HG02763 (cell line): ENCODE measurements around the gene ADSS1.

Experiments
- ATAC-seq: cut with Tn5 transposase; IDR thresholded peaks from one replicate; pipeline ENCODE4 v1.9.1; 2021; ENCODE audit warnings: mild to moderate bottlenecking, moderate library complexity; ENCODE audit not compliant: unreplicated experiment

The ADSS1 gene

GRCh38 chr14:104723651-104724406 is at the start of gene ADSS1:
ADSS1 (plus strand) TSS chr14:104724229; CDS start chr14:104724271, 42 bp downstream.
- no peak for ATAC-seq

GRCh38 chr14:104675447-104675846 is 48.6 kb upstream of the ADSS1 start:
- ATAC-seq = no peak

DNA sequence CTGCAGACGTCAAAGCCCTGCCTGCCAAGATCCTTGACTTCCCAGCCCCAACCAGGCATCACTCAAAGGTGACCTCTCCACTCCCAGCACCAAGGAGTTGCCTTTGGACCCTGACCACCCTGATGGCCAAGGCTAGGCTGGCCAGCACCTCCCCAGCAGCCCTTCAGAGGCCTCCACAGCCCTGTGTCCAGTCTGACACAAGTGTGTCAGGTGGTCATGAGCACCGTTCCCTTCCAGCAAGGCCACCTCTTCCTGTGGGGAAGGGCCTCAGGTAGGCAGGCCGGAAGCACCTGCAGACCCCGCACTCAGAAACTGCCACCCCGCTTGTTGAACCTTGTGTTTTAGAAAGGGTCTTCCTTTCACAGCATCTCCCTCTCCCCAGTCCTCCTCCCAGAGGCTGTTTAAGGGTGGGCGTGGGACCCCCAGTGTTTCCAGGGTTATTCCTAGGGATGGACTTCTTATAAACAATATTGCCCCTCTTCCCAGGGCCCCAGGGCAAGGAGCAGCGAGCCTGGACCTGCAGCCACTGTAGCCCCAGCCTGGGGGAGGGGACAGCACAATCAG is 47.8 kb upstream of the ADSS1 start:
- no peak for ATAC-seq

GRCh38 chr14:104676694-104677511 is 47.1 kb upstream of the ADSS1 start:
- peak; percentile 19 for ATAC-seq

GRCh38 chr14:104677512-104678332 is 46.3 kb upstream of the ADSS1 start:
- ATAC-seq = peak; percentile 34

DNA sequence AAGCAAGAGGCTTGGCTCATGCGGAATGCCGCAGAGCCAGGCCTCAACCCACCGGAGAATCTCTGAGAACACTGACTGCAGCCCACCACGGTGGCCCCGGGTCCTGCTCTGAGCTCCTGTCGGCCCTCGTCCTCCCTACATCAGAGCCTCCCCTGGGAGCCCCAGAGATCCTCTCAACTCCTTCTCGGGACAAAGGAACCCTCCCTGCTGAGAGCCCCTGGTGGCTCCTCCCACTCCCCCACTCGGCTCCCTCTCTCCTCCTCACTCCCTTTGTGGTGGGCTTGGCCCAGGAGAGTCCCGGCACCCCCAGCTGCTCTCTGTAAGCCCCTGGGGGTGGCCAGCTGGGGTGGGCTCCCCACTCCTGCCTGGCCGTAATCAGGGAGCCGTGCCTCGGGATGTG is 45.7 kb upstream of the ADSS1 start:
- ATAC-seq = peak; percentile 3

DNA sequence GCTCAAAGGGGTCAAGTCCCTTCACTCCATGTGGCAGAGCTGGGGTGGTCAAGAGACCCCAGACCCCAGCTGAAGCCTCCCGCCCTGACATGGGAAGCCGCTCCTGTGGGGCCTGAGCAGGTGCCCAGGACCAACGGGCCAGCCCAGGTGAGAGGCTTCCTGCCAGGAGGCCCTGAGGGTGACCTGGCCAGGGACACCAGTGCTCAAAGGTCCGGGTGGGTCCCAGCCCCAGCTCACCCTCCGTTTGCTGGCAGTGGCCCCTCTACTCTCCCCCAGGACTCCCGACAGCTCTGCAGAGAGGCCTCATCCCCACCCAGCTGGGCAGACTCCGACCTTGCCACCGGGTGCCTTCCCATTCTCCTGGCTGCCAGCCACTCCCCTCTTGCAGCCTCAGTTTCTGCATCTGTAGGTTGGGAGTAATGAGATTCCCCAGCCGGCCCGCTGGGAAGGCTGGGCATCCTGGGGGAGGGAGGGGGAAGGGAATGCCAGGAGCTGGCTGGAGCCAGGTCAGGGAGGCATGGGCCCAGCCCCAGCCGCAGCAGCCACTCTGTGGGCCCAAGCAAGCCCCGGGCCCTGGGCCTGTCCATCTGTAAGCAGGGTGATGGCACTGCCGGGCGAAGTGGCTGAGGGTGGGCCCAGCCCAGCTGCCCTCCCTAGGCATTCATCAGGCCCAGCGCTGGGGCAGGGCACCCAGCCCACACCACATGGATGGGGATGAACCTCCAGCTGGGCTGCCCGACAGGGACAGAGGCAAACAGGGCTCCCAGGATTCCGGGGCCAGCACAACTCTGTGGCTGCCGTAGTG is 44.9 kb upstream of the ADSS1 start:
- no peak for ATAC-seq

- no peak for ATAC-seq
These were observed 43.8 kb upstream of the ADSS1 start for GRCh38 chr14:104680056-104680805.

DNA sequence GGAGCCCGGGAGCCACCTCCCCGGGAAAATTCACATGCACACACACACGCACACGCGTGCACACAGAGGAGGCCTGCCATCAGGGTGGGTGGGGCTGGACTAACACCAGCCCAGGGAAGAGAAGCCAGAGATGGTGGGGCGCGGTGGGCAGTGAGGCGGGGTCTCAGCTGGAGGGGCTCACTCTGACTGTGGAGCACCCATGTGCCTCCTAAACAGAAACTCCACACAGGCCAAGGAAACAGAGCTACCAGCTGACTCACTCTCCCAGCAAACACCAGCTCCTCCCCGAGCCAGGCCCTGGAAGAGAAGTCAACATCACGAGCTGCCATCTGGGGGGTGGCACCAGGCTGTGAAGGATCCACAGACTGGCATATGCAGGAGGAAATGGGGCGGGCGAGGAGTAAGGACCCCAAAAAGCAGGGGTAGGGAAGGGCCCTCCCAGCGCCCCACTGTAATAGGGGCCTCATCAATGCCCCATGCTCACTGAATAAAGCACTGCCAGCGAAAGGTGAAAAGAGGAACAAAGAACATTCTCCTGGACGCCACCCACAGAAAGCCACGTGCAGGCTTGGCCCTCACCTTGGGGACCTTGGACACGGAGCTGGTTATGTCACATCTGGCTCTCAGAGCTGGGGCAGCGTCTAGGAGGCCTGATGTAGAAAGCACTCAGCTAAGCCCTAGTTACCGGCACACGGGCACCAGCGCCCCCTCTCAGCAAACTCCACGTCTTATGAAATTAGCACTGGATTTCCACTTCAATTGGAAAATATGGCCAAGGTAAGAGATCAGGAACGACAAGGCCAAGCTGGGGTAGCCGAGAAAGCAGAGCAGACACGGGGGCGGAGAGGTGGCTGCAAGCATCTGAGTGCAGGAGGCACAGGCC is 43.0 kb upstream of the ADSS1 start:
- ATAC-seq = no peak

GRCh38 chr14:104681689-104682074 is 42.3 kb upstream of the ADSS1 start:
- no peak for ATAC-seq

GRCh38 chr14:104682107-104682593 is 41.9 kb upstream of the ADSS1 start:
- ATAC-seq = no peak

DNA sequence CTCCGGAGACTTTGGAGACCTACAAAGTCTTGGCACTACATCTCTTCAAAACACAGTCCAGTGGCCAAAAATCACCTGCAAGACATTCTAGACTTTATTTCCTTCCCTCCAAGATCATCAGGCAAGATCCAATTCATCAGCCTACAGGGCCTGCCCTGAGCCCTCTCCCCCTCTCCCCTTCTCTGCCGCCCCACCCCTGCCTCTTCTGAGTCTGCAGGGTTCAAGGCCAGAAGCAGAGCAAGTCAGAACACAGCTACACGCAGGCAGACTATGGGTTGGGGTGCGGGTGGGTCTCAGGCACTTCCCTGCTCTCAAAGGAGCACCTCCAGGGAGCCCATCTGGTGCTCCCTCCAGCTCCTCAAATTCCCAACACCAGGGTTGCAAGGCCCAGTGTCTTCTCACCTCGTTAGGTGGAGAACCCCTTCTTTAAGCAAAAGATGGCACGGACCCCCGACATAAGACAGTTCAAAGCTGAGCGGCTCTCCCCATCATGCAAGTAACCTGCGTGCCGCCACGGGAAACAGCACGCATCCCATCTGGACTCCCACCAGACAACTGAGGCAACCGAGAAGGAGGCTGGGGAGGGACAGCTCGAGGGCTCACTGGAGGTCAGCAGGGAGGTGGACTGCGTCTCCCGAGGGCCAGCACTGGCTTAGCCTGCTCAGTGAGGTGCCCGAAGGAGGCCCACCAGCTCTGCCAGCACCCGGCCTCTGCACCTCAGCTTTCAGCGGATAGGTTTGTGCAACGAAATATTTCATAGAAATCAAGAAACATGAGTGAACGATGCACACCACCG is 40.2 kb upstream of the ADSS1 start:
- ATAC-seq = no peak

DNA sequence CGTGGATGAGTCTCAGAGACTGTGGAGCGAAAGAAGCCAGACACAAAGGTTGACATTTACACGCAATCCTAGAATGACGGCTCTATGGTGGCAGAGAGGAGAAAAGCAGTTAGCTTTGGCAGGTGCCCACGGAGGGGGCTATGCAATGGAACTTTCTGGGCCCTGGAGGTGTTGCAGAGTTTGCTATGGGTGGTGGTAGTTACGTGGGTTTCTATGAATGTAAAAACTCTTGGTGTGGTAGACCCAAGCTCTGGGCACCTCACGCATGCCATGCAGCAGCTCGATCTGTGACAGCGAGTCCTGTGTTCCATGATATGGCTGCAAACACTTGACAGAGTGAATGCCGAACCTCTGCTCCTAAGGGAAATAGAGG is 39.6 kb upstream of the ADSS1 start:
- ATAC-seq = no peak

DNA sequence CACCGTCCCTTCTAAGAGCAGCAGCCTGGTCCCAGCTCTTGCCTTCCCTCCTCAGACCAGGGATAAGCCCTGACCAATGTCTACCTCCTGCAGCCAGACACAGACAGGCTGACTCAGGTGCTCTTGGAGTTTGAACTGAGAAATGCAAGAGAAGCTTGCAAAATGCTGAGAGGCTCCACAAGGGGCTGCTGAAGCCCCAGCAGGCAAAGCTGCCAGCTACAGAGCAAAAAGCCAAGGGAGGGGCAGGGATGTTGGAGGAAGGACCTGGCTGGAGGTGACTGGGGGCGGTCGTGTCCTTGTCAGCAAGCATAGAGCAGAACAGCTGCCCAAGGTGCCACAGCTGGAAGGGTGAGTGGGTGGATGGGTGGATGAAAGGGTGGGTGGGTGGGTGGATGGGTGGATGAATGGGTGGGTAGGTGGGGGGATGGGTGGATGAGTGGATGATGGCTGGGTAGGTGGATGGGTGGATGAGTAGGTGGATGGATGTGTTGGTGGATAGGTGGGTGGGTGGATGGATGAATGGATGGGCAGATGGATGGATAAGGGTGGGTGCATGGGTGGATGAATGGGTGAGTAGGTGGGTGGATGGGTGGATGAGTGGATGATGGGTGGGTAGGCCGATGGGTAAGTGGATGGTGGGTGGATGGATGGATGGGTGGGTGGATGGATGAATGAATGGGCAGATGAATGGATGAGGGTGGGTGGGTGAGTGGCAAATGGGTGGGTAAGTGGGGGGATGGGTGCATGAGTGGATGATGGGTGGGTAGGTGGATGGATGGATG is 38.6 kb upstream of the ADSS1 start:
- no peak for ATAC-seq

- no peak for ATAC-seq
These were observed 37.9 kb upstream of the ADSS1 start for GRCh38 chr14:104685998-104686610.
